H1 (cell line): ENCODE measurements around the gene BNC2. TPM values are rescaled to one million over a fixed set of nuclear protein-coding genes. Genes with fewer than 3 reads are reported as not detected.

ENCODE experiments used
- CTCF ChIA-PET: fragments of 300-600 bp; sonication (Branson Sonifier 250); formaldehyde crosslinking; loops from one replicate; lab custom pipeline; 2021; ENCODE audit not compliant: partially characterized antibody; lab: Charles Lee
- POLR2A ChIA-PET: fragments of 300-600 bp; sonication (Branson Sonifier 250); formaldehyde crosslinking; loops from one replicate; lab custom pipeline; 2021; ENCODE audit warnings: inconsistent platforms; ENCODE audit not compliant: partially characterized antibody; lab: Charles Lee
- DNase-seq, 2 experiments: peaks; one replicate each; pipeline versions ENCODE4 v3.0.0 to v3.0.0-alpha.2; 2010 to 2022; ENCODE audit warnings: low spot score in 2 of 2, low read depth in 1 of 2, mixed read lengths in 1 of 2
- FAIRE-seq: peaks from 2 replicates; lab custom pipeline; 2011; peaks lifted over from hg19 to GRCh38; lab: Jason Lieb, UNC
- H2AFZ ChIP-seq: 2 replicates; pipeline ENCODE4 v1.8.1; 2012; ENCODE audit warnings: low read length, inconsistent platforms
- H2AK5ac ChIP-seq: 2 replicates; pipeline ENCODE4 v1.6.1; 2013; ENCODE audit warnings: low read depth, low read length
- H2BK120ac ChIP-seq: replicated peaks from 2 replicates; pipeline ENCODE3; 2013; ENCODE audit warnings: low read depth, low read length, inconsistent platforms
- H2BK12ac ChIP-seq: 2 replicates; pipeline ENCODE4 v1.6.1; 2013; ENCODE audit warnings: low read depth, low read length
- H2BK15ac ChIP-seq: 2 replicates; pipeline ENCODE4 v1.6.1; 2013; ENCODE audit warnings: low read length
- H2BK20ac ChIP-seq: 2 replicates; pipeline ENCODE4 v1.6.1; 2013; ENCODE audit warnings: low read length
- H2BK5ac ChIP-seq: 2 replicates; pipeline ENCODE4 v1.6.1; 2013; ENCODE audit warnings: low read depth, low read length
- H3K14ac ChIP-seq: 2 replicates; pipeline ENCODE4 v1.6.1; 2013; ENCODE audit warnings: inconsistent platforms; ENCODE audit not compliant: insufficient read length
- H3K18ac ChIP-seq: 2 replicates; pipeline ENCODE4 v1.6.1; 2013; ENCODE audit warnings: low read length; ENCODE audit errors: extremely low read depth
- H3K23ac ChIP-seq: 2 replicates; pipeline ENCODE4 v1.6.1; 2013; ENCODE audit warnings: inconsistent platforms; ENCODE audit not compliant: insufficient read length
- H3K23me2 ChIP-seq: 2 replicates; pipeline ENCODE4 v1.6.1; 2013; ENCODE audit warnings: low read depth, low read length
- H3K27ac ChIP-seq: 2 replicates; pipeline ENCODE4 v1.6.1; 2011; ENCODE audit warnings: low read depth, low read length, inconsistent platforms
- H3K27me3 ChIP-seq, 4 experiments: replicated peaks in 1 of 4; 1 replicate in 1 of 4; 2 replicates in 3 of 4; pipeline versions ENCODE4 v1.6.1 to v1.8.1; 2011 to 2013; ENCODE audit warnings: low read length in 3 of 4, mild to moderate bottlenecking in 3 of 4, inconsistent platforms in 2 of 4, mixed read lengths in 2 of 4, moderate library complexity in 1 of 4; ENCODE audit not compliant: control insufficient read depth in 3 of 4, insufficient read depth in 3 of 4; ENCODE audit errors: extremely low read depth in 1 of 4
- H3K36me3 ChIP-seq, 4 experiments: 2 replicates each; pipeline versions ENCODE4 v1.6.1 to v1.8.1; 2011 to 2013; ENCODE audit warnings: mild to moderate bottlenecking in 4 of 4, low read length in 3 of 4, moderate library complexity in 2 of 4, control low read depth in 1 of 4, inconsistent platforms in 1 of 4; ENCODE audit not compliant: insufficient read depth in 4 of 4, control insufficient read depth in 2 of 4
- H3K4ac ChIP-seq: replicated peaks from 2 replicates; pipeline ENCODE3; 2013; ENCODE audit warnings: low read length, low read depth, mixed read lengths, inconsistent platforms; ENCODE audit not compliant: insufficient read length
- H3K4me1 ChIP-seq, 4 experiments: replicated peaks in 1 of 4; 1 replicate in 1 of 4; 2 replicates in 3 of 4; pipeline versions ENCODE4 v1.6.1 to v1.8.1; 2011 to 2013; ENCODE audit warnings: low read length in 3 of 4, inconsistent platforms in 2 of 4, mixed read lengths in 1 of 4; ENCODE audit not compliant: insufficient read depth in 4 of 4, control insufficient read depth in 3 of 4
- H3K4me2 ChIP-seq, 2 experiments: 2 replicates each; pipeline versions ENCODE4 v1.6.1 to v1.8.1; 2011 to 2013; ENCODE audit warnings: low read depth in 2 of 2, low read length in 2 of 2, control low read depth in 1 of 2, inconsistent platforms in 1 of 2, mild to moderate bottlenecking in 1 of 2; ENCODE audit not compliant: insufficient read depth in 1 of 2
- H3K4me3 ChIP-seq, 4 experiments: fragments of 200-600, 300-600 bp in 1 of 4; sonication (generic), shearing (Covaris generic), sonication (Bioruptor Twin) in 1 of 4; 2 replicates each; pipeline versions ENCODE4 v1.5.1 to v1.8.1; 2011 to 2016; ENCODE audit warnings: low read length in 4 of 4, low read depth in 3 of 4, control low read depth in 2 of 4, inconsistent platforms in 2 of 4, mild to moderate bottlenecking in 2 of 4, mixed read lengths in 1 of 4, moderate library complexity in 1 of 4; ENCODE audit not compliant: insufficient read depth in 2 of 4; ENCODE audit errors: extremely low read depth in 1 of 4
- H3K56ac ChIP-seq: replicated peaks from 2 replicates; pipeline ENCODE3; 2013; ENCODE audit warnings: low read depth, mild to moderate bottlenecking, mixed read lengths, low read length, inconsistent platforms; ENCODE audit not compliant: insufficient read length
- H3K79me1 ChIP-seq: 2 replicates; pipeline ENCODE4 v1.6.1; 2013; ENCODE audit warnings: low read depth, low read length, control low read depth
- H3K79me2 ChIP-seq, 2 experiments: 2 replicates each; pipeline versions ENCODE4 v1.6.1 to v1.8.1; 2012 to 2013; ENCODE audit warnings: low read length in 2 of 2, mild to moderate bottlenecking in 2 of 2, inconsistent platforms in 1 of 2; ENCODE audit not compliant: insufficient read depth in 2 of 2, control insufficient read depth in 1 of 2
- H3K9ac ChIP-seq, 4 experiments: replicated peaks in 1 of 4; 1 replicate in 1 of 4; 2 replicates in 3 of 4; pipeline versions ENCODE4 v1.6.1 to v1.8.1; 2011 to 2013; ENCODE audit warnings: low read depth in 3 of 4, low read length in 3 of 4, control low read depth in 2 of 4, mild to moderate bottlenecking in 2 of 4, moderate library complexity in 2 of 4, inconsistent platforms in 1 of 4; ENCODE audit errors: extremely low read depth in 1 of 4
- H3K9me3 ChIP-seq, 2 experiments: 2 replicates each; pipeline versions ENCODE4 v1.6.1 to v1.8.1; 2012 to 2013; ENCODE audit warnings: mild to moderate bottlenecking in 2 of 2, moderate library complexity in 2 of 2, control low read depth in 1 of 2, inconsistent platforms in 1 of 2, low read depth in 1 of 2, low read length in 1 of 2, mixed read lengths in 1 of 2; ENCODE audit not compliant: insufficient read depth in 2 of 2
- H4K20me1 ChIP-seq, 2 experiments: replicated peaks in 1 of 2; 2 replicates each; pipeline versions ENCODE3 to v1.8.1; 2011 to 2013; ENCODE audit warnings: inconsistent platforms in 2 of 2, low read length in 2 of 2, mild to moderate bottlenecking in 1 of 2; ENCODE audit not compliant: insufficient read depth in 2 of 2, control insufficient read depth in 1 of 2
- H4K5ac ChIP-seq: 2 replicates; pipeline ENCODE4 v1.6.1; 2013; ENCODE audit warnings: low read length, low read depth, mixed read lengths, inconsistent platforms; ENCODE audit not compliant: insufficient read length
- H4K8ac ChIP-seq: 2 replicates; pipeline ENCODE4 v1.8.0; 2013; ENCODE audit warnings: mild to moderate bottlenecking, moderate library complexity, low read length, inconsistent platforms; ENCODE audit not compliant: insufficient read depth; ENCODE audit errors: extremely low read depth
- H4K91ac ChIP-seq: replicated peaks from 2 replicates; pipeline ENCODE3; 2013; ENCODE audit warnings: low read length, mixed read lengths, inconsistent platforms; ENCODE audit not compliant: insufficient read length
- CBX8 ChIP-seq: fragments of 300-800, 300-1000 bp; sonication (generic); IDR thresholded peaks from 2 replicates; pipeline ENCODE4 v1.7.1; 2016; ENCODE audit warnings: low read depth, low read length, borderline replicate concordance
- EP300 ChIP-seq, 2 experiments: IDR thresholded peaks; 1 replicate in 1 of 2; 2 replicates in 1 of 2; pipeline ENCODE4 v1.6.1; 2011 to 2012; ENCODE audit warnings: low read depth in 2 of 2, low read length in 2 of 2, mild to moderate bottlenecking in 2 of 2, borderline replicate concordance in 1 of 2, inconsistent platforms in 1 of 2, moderate library complexity in 1 of 2
- FOSL1 ChIP-seq: IDR thresholded peaks from 2 replicates; pipeline ENCODE4 v1.6.1; 2011; ENCODE audit warnings: mild to moderate bottlenecking, low read depth, low read length, moderate library complexity; ENCODE audit not compliant: insufficient read depth
- NRF1 ChIP-seq: IDR thresholded peaks from 2 replicates; pipeline ENCODE4 v1.6.1; 2011; ENCODE audit warnings: mild to moderate bottlenecking, low read depth, low read length, improper control_type of control experiment
- SAP30 ChIP-seq: fragments of 300-600 bp; sonication (generic); IDR thresholded peaks from 2 replicates; pipeline ENCODE4 v1.7.1; 2012; ENCODE audit warnings: low read length, moderate library complexity, mild to moderate bottlenecking, inconsistent platforms; ENCODE audit not compliant: insufficient read depth, insufficient replicate concordance
- SIN3A ChIP-seq, 2 experiments: IDR thresholded peaks in 1 of 2; conservative IDR thresholded peaks in 1 of 2; 2 replicates each; pipeline ENCODE4 v1.6.1; 2011 to 2012; ENCODE audit warnings: low read length in 2 of 2, improper control_type of control experiment in 1 of 2, low read depth in 1 of 2, mild to moderate bottlenecking in 1 of 2
- WGBS, 2 experiments: shearing (Covaris generic) in 1 of 2; methylation state at CpG; one replicate each; pipeline versions ENCODE4 v1.1.6 to v1.1.7; 2013 to 2015; ENCODE audit warnings: low lambda C conversion rate in 2 of 2, mixed read lengths in 2 of 2, inconsistent platforms in 1 of 2, low coverage in 1 of 2, missing lambda C conversion rate in 1 of 2; ENCODE audit not compliant: insufficient replicate concordance in 2 of 2, insufficient coverage in 1 of 2, insufficient read length in 1 of 2; ENCODE audit errors: extremely low coverage in 1 of 2, missing lambda C conversion rate in 1 of 2; 5-methylcytosine and 5-hydroxymethylcytosine counted together
- polyA plus RNA-seq, 7 experiments: library from polyadenylated mRNA; depleted of rRNA in 3 of 7; stranded (reverse) in 5 of 7; unstranded in 2 of 7; fragments of >200 nt in 5 of 7; fragments of 200-250 nt in 2 of 7; gene quantifications; 1 replicate in 5 of 7; 2 replicates in 1 of 7; 4 replicates in 1 of 7; pipeline versions ENCODE4 v1.2.1 to v1.2.3, GENCODE V29; 2011 to 2013; ENCODE audit warnings: missing spikeins in 2 of 7, mixed read lengths in 2 of 7
- total RNA-seq: library from RNA; stranded (reverse); fragmentation: NEBNext Ultra II Directional; extraction: Animal tissue kit (Norgen Biotek cat#: 25700); gene quantifications from 2 replicates; pipeline ENCODE4 v1.2.1, GENCODE V29; 2021

The BNC2 gene
- total and polyA plus RNA-seq, 2 of the 8 experiments (the other 6 are each of a cell fraction or from before 2014, with no cell fraction given): 16.0 to 26.8 TPM

GRCh38 chr9:16833296-16833835 lies 37.1 kb downstream of the BNC2 start:
- H3K23me2 ChIP-seq: no peaks in the 10 kb centered on the region
- POLR2A ChIA-PET: no interaction called here
- H2AFZ ChIP-seq: no peak overlapping the region

More at GRCh38 chr9:16833296-16833835, 37.1 kb downstream of the BNC2 start:
- H3K9me3 ChIP-seq: no peaks in the 10 kb centered on the region
- H3K4me3 ChIP-seq: no peak overlapping the region
- H3K36me3 ChIP-seq: no peaks in the 10 kb centered on the region
- no peak overlapping the region for H3K4me2 ChIP-seq
- DNase-seq: no peak
- no peak overlapping the region for H2BK120ac ChIP-seq
- no peak overlapping the region for H3K23ac ChIP-seq
- 89% methylated on average over 3 of the region's 3 CpGs; no CpG with 5 or more reads in 1 of the 2 experiments for WGBS, 2 experiments
- no peak overlapping the region for H4K5ac ChIP-seq
- no peak overlapping the region for H3K18ac ChIP-seq
- CTCF ChIA-PET: no interaction called here
- no peak overlapping the region for H2BK5ac ChIP-seq
- peaks cover 3 to 16% (median 7%) of the 10 kb centered on the region in 4 experiments for H3K4me1 ChIP-seq
- H3K14ac ChIP-seq: no peak overlapping the region
- no peaks in the 10 kb centered on the region for H4K20me1 ChIP-seq
- H2AK5ac ChIP-seq: no peak overlapping the region
- no peak overlapping the region for H3K56ac ChIP-seq
- no peak for TF ChIP-seq SAP30
- no peak for TF ChIP-seq SIN3A (conservative IDR thresholded peaks at IDR 0.05 in 1 of 2, IDR thresholded peaks at IDR 0.05 in 1 of 2; ENCODE audit: low read depth in 1 of 2, low read length in 2 of 2)
- TF ChIP-seq NRF1: no peak
- TF ChIP-seq EP300 (IDR thresholded peaks at IDR 0.05; ENCODE audit: borderline replicate concordance in 1 of 2, low read depth in 2 of 2, low read length in 2 of 2): no peak
- TF ChIP-seq CBX8: no peak
- no peak for TF ChIP-seq FOSL1
- no peak overlapping the region for H4K91ac ChIP-seq
- H3K27me3 ChIP-seq: no peaks in the 10 kb centered on the region
- no peak overlapping the region for H2BK12ac ChIP-seq
- no peak overlapping the region for H4K8ac ChIP-seq
- no peaks in the 10 kb centered on the region; the same call in none of the 2 replicates for H3K79me1 ChIP-seq
- FAIRE-seq: no peak
- no peak overlapping the region for H3K9ac ChIP-seq
- H3K27ac ChIP-seq: no peak overlapping the region
- H2BK20ac ChIP-seq: no peak overlapping the region
- H3K4ac ChIP-seq: no peak overlapping the region
- H2BK15ac ChIP-seq: no peak overlapping the region
- H3K79me2 ChIP-seq: peaks cover 4 to 60% of the 10 kb centered on the region in 2 experiments
